GM19025 (cell line): ENCODE results near the gene TGM6.

Experiments used
- ATAC-seq: cut with Tn5 transposase; IDR thresholded peaks from one replicate; pipeline ENCODE4 v1.9.1; 2021; ENCODE audit warnings: mild to moderate bottlenecking, low read depth, moderate library complexity; ENCODE audit not compliant: unreplicated experiment

The TGM6 gene

DNA sequence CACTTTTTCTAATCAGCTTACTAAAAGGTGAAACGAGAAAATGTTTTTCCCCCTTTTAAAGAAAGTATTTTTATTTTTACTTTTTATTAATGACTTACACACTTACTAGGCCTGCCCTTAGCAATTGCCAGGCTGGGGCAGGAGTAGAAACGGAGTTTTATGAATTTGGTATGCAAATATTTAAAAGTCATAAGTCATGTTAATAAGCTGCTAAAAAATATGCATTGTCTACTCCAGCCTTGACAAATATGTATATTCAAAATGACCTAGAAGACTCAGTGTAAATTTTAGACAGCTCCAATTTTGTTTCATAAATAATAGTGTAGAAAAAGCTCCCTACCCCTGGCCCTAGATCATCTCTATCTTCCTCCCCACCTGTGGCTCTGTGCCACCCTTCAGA, 17.5 kb upstream of the TGM6 start:
- no peak for ATAC-seq

DNA sequence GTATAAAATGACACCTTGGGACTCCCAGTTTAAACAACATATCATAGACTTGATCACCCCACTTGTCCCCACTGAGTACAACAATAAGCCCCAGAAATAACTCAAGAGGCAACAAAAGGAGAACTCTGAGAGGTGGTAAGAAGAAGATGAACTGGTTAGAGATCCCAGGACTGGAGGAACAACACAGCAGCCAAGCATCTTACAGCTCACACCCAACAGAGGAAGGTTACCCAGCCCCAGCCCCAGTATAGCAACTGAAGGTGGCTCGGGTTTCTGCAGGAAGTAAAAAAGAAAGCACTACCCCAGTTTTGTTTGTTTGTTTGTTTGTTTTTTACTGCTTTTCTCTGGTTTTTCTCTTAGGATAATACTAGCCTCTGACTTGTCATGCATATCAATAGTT, 17.1 kb upstream of the TGM6 start:
- no peak for ATAC-seq

GRCh38 chr20:2364044-2364443, 16.7 kb upstream of the TGM6 start:
- ATAC-seq: no peak

- no peak for ATAC-seq
Observed at GRCh38 chr20:2365091-2365490, 15.6 kb upstream of the TGM6 start.

DNA sequence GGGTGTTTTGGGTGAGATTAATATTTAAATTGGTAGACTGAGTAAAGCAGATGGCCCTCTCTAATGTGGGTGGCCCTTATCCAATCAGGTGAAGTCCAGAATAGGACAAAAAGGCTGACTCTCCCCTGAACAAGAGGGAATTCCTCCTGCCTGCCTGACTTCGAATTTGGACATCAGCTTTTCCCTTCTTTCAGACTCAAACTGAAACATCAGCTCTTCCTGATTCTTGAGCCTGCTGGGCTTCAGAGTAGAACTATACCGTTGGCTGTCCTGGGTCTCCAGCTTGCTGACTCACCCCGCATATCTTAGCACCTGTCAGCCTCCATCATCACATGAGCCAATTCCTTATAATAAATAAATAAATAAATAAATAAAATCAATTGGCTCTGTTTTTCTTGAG, 15.0 kb upstream of the TGM6 start:
- ATAC-seq: no peak

DNA sequence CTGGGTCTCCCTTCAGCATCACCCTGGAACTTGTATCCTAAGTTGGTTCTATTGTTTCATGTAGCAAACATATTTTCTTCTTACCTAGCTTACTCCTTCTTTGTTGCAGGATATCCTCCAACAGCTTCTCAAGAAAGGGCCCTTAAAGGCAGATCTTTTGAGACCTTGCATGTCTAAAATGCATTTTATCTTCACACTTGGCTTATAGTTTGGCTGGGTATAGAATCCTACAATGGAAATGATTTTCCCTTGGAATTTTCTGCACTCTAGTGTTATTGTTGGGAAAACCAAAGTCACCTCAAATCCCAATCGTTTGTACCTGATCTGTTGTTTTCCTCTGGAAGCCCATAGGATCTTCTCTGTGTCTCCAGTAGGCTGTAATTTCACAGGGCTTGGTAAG, 12.1 kb upstream of the TGM6 start:
- ATAC-seq: no peak

GRCh38 chr20:2373098-2373497, 7.6 kb upstream of the TGM6 start:
- no peak for ATAC-seq

- no peak for ATAC-seq
Observed at GRCh38 chr20:2374346-2375125, 6.2 kb upstream of the TGM6 start.

- ATAC-seq: no peak
Observed at GRCh38 chr20:2378893-2379292, 1.8 kb upstream of the TGM6 start.

DNA sequence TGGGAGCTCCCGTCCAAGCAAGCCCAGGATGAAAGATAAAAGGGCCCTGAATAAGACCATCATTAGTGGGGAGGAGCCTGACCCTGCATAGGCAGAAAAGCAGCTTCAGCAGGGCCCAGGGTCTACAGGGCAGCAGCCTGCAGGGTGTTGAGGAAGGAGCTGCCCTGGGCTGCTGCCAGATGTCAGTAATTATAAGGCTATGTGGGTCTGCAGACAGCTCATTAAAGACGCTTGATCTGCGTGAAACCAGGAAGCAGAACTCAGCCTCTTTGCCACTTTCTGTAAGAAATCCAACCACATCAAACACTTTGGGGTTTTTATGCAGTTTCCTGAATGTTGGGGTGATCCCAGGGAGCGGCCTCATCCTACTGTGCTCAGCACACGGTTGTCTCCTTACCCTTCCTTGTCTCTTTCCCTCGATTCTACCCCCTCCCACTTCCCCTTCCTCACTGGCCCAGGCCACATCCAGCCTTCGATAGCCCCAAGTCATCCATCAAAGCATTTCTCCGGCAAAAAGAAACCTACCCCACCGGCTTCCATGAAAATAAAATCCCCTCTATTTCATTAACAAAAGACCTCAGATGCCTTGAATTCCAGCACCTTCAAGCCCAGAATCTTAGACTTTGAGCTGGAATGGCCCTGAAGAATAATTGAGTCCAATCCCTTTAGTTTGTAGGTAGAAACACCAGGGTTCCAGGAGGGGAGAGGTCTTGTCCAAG, 1.0 kb upstream of the TGM6 start:
- no peak for ATAC-seq

DNA sequence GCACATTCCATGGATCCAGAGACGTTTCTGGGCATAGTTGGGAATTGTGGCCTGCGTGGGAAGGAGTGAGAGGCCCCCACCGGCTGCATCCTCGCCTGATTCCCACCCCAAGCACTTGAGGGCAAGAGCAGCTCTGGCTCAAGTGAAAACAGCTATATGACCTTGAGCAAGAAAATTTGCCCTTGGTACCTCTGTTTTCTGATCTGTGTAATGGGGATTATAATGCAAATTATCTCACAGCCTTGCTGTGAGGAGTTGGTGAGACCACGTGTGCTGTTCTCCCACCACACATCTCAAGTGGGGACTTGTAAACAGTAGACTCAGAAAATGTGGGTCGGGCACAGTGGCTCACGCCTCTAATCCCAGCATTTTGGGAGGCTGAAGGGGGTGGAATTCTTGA, 602 bp downstream of the TGM6 start:
- no peak for ATAC-seq

DNA sequence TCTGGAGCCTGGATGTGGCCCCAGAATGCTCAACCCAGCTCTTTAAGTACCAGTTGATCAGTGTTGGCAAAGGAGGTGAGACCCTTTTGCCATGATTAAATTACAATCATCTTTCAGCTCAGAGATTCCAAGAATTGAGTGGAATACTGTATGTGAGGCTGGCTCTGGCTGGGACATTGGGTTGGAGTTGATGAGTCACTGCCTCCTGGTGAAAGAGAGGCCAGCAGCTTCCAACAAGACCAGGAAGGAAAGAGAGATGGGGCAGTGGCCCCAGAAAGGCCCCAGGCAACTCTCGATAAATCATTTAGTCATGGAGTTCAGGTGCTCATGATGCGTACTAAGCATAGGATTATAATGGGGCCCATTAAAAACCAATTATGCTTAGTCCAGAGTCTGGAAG, 2.1 kb downstream of the TGM6 start:
- no peak for ATAC-seq

- no peak for ATAC-seq
Observed at GRCh38 chr20:2385026-2385425, 4.3 kb downstream of the TGM6 start.

GRCh38 chr20:2385496-2385895, 4.8 kb downstream of the TGM6 start:
- no peak for ATAC-seq

GRCh38 chr20:2386516-2387179, 5.9 kb downstream of the TGM6 start:
- no peak for ATAC-seq

DNA sequence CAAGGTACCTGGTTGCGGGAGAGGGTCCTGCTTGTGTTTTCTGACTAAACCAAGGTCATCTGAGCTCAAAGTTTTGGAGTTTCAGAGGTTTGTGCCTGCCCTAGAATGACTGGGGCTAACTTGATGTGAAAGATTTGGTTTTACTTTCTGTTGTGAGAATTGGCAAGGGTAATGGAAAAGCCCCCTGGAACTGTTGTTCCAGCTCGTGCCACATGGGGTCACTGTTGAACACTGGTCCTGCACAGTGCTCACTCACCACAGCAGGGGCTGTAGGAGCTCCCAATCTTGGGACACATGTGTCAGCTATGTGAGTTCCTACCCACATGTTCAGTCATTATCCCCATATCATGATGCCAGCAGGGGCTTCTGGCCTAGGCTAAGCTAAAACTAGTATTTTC, 6.5 kb downstream of the TGM6 start:
- ATAC-seq: no peak

GRCh38 chr20:2387580-2387979, 6.9 kb downstream of the TGM6 start:
- no peak for ATAC-seq

DNA sequence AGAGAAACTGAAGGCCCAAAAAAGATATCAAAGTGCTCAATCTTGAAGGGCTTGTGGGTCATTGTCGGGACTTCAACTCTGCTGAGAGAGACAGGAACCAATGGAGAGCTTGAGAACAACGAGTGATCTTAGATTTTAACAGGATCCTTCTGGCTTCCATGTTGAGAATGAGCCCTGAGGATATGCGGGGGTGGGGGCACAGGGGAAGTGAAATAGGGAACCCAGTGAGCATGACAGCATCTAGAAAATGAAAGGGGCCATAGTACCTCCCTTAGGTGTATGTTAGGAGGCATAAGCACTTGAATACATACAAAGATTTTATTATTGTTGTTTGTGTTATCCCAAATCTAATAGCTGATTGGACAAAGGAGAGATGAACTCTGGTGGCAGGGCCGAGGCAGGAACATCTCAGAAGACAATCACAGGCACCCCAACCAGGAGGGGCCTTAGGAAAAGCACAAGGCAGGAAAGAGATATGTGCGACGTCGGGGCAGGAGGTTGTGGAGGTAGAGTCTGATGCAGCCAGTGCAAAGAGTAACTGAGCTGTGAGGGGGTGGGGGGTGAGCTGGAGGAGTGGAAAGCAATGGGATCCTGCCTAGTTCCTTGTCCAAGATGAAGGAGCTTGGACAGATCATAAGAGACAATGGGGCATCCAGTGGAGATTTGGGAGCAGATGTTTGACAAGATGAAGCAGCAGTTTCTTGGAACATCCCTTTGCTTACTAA, 10.4 kb downstream of the TGM6 start:
- no peak for ATAC-seq

DNA sequence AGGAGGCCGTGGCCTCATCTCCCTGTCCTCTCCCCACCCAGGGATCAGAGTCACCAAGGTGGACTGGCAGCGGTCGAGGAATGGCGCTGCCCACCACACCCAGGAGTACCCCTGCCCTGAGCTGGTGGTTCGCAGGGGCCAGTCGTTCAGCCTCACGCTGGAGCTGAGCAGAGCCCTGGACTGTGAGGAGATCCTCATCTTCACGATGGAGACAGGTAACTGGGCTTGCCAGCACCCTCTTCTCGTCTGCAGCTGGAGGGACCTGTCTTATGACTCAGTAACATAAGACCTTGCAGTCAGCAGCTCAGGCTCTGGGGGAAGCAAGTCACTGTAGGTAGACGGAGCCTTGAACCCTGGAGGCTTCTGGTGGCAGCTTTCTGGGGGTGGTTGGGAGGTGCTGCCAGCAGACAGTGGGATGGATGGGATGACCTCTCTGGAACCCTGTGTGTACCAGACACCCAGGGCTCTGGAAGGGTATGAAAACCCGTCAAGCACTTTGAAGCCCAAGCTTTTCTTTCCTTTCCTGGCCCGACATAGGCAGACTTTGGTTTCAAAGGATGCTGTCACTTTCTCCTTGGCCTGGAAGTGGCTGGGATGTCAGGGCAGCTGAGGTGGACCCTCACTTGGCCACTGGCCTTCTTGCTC, 13.8 kb downstream of the TGM6 start:
- no peak for ATAC-seq

DNA sequence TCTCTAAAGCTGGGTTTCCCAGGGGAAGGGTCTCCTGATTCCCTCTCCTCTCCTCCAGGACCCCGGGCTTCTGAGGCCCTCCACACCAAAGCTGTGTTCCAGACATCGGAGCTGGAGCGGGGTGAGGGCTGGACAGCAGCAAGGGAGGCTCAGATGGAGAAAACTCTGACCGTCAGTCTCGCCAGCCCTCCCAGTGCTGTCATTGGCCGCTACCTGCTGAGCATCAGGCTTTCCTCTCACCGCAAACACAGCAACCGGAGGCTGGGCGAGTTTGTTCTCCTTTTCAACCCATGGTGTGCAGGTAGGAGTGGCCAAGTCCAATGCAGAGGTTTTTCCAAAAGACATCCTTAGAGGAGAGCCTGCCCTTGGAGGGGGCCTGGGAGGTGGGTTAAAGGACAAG, 14.4 kb downstream of the TGM6 start:
- no peak for ATAC-seq
